GM23338 (cell line): Measurements from ENCODE around the gene ARHGAP19. TPM values are rescaled to one million over a fixed set of nuclear protein-coding genes. Genes with fewer than 3 reads are reported as not detected.
"Not testable (repeated sequence)": the region's sequence is repeated elsewhere in the genome, so short reads cannot be mapped to it uniquely, and the experiment has no call there.

Experiments used
- ATAC-seq: fragments of 200-7000 bp; cut with Tn5 transposase; 3 replicates; pipeline ENCODE4 v1.9.1; 2020
- DNase-seq: peaks from one replicate; pipeline ENCODE4 v3.0.0-alpha.2; 2015; ENCODE audit warnings: low spot score
- H2AFZ ChIP-seq: fragments of 200-600 bp; sonication (generic); 2 replicates; pipeline ENCODE4 v1.8.0; 2016; ENCODE audit warnings: antibody characterized with exemption, mild to moderate bottlenecking, moderate library complexity
- H3F3A ChIP-seq: fragments of 200-600 bp; sonication (generic); replicated peaks from 2 replicates; pipeline ENCODE4 v1.8.0; 2017; ENCODE audit warnings: antibody characterized with exemption, mixed run types, low read depth
- H3K27ac ChIP-seq: fragments of 200-600 bp; sonication (generic); 2 replicates; pipeline ENCODE4 v1.6.1; 2016; ENCODE audit warnings: low read depth
- H3K27me3 ChIP-seq: fragments of 200-600 bp; sonication (generic); 2 replicates; pipeline ENCODE4 v1.8.0; 2016; ENCODE audit warnings: mild to moderate bottlenecking, mixed run types, moderate library complexity; ENCODE audit not compliant: insufficient read depth
- H3K36me3 ChIP-seq: fragments of 200-600 bp; sonication (generic); 2 replicates; pipeline ENCODE4 v1.8.0; 2016; ENCODE audit warnings: mild to moderate bottlenecking; ENCODE audit not compliant: insufficient read depth
- H3K4me1 ChIP-seq: fragments of 200-600 bp; sonication (generic); 2 replicates; pipeline ENCODE4 v1.8.0; 2016; ENCODE audit warnings: mild to moderate bottlenecking, moderate library complexity; ENCODE audit not compliant: insufficient read depth
- H3K4me2 ChIP-seq: fragments of 200-600 bp; sonication (generic); 2 replicates; pipeline ENCODE4 v1.7.1; 2017; ENCODE audit warnings: mixed run types
- H3K4me3 ChIP-seq: fragments of 200-600 bp; sonication (generic); 2 replicates; pipeline ENCODE4 v1.6.1; 2016; ENCODE audit warnings: mixed run types
- H3K79me2 ChIP-seq: fragments of 200-600 bp; sonication (generic); replicated peaks from 2 replicates; pipeline ENCODE4 v1.8.0; 2017; ENCODE audit warnings: mild to moderate bottlenecking; ENCODE audit not compliant: insufficient read depth
- H3K9me2 ChIP-seq: fragments of 200-600 bp; sonication (generic); 2 replicates; pipeline ENCODE4 v1.8.0; 2017; ENCODE audit not compliant: insufficient read depth
- H4K20me1 ChIP-seq: fragments of 200-600 bp; sonication (generic); replicated peaks from 2 replicates; pipeline ENCODE4 v1.8.0; 2017; ENCODE audit warnings: mild to moderate bottlenecking; ENCODE audit not compliant: insufficient read depth
- H3K27ac Mint-ChIP-seq: 2 replicates; pipeline ENCODE4 v1.8.0; 2020; ENCODE audit warnings: inconsistent platforms, mild to moderate bottlenecking, moderate library complexity, mixed read lengths
- H3K27me3 Mint-ChIP-seq: 3 replicates; pipeline ENCODE4 v1.8.0; 2022; ENCODE audit warnings: low read depth, mild to moderate bottlenecking, moderate library complexity, mixed read lengths, inconsistent platforms; ENCODE audit not compliant: insufficient read depth, poor library complexity
- H3K36me3 Mint-ChIP-seq: 3 replicates; pipeline ENCODE4 v1.8.0; 2021; ENCODE audit warnings: low read depth, mild to moderate bottlenecking, inconsistent platforms, moderate library complexity, mixed read lengths
- H3K4me1 Mint-ChIP-seq: 3 replicates; pipeline ENCODE4 v1.8.0; 2020; ENCODE audit warnings: mild to moderate bottlenecking, inconsistent platforms, mixed read lengths
- H3K4me3 Mint-ChIP-seq: 3 replicates; pipeline ENCODE4 v1.8.0; 2021; ENCODE audit warnings: moderate library complexity, mild to moderate bottlenecking, inconsistent platforms, mixed read lengths
- H3K9me3 Mint-ChIP-seq: 3 replicates; pipeline ENCODE4 v1.8.0; 2020; ENCODE audit warnings: moderate library complexity, mild to moderate bottlenecking, inconsistent platforms, mixed read lengths
- CTCF ChIP-seq, 2 experiments: fragments of 200-600 bp in 1 of 2; sonication (generic) in 1 of 2; conservative IDR thresholded peaks; 2 replicates each; pipeline versions ENCODE4 v1.5.1 to v1.6.1; 2016 to 2017; ENCODE audit warnings: antibody characterized with exemption in 2 of 2, low read depth in 2 of 2, mild to moderate bottlenecking in 2 of 2, moderate library complexity in 1 of 2
- ETS1 ChIP-seq: IDR thresholded peaks from 2 replicates; pipeline ENCODE4 v1.6.1; 2016; ENCODE audit warnings: antibody characterized with exemption
- EZH2 ChIP-seq: fragments of 200-600 bp; sonication (generic); IDR thresholded peaks from one replicate; pipeline ENCODE4 v1.8.0; 2017; ENCODE audit warnings: antibody characterized with exemption, mild to moderate bottlenecking, low read depth; ENCODE audit not compliant: unreplicated experiment
- EZH2phosphoT487 ChIP-seq: fragments of 200-600 bp; sonication (generic); IDR thresholded peaks from one replicate; pipeline ENCODE4 v1.8.1; 2018; ENCODE audit warnings: antibody characterized with exemption; ENCODE audit not compliant: unreplicated experiment
- JUNB ChIP-seq: IDR thresholded peaks from one replicate; pipeline ENCODE4 v1.6.1; 2016; ENCODE audit warnings: antibody characterized with exemption; ENCODE audit not compliant: unreplicated experiment
- NANOG ChIP-seq: IDR thresholded peaks from 2 replicates; pipeline ENCODE4 v1.6.1; 2016; ENCODE audit warnings: antibody characterized with exemption, borderline replicate concordance
- POLR2AphosphoS5 ChIP-seq: IDR thresholded peaks from 2 replicates; pipeline ENCODE4 v1.6.1; 2016; ENCODE audit warnings: antibody characterized with exemption, low read depth
- REST ChIP-seq: IDR thresholded peaks from one replicate; pipeline ENCODE4 v1.6.1; 2018; ENCODE audit warnings: antibody characterized with exemption; ENCODE audit not compliant: unreplicated experiment
- STAT1 ChIP-seq: IDR thresholded peaks from one replicate; pipeline ENCODE4 v1.6.1; 2016; ENCODE audit warnings: antibody characterized with exemption; ENCODE audit not compliant: unreplicated experiment
- ZNF114 ChIP-seq: fragments of 250-450 bp; sonication (Bioruptor Pico); IDR thresholded peaks from 2 replicates; pipeline ENCODE4 v1.5.0; 2020; ENCODE audit warnings: mild to moderate bottlenecking, moderate library complexity
- ZNF331 ChIP-seq: fragments of 250-450 bp; sonication (Bioruptor Pico); IDR thresholded peaks from 2 replicates; pipeline ENCODE4 v1.5.0; 2020; ENCODE audit warnings: low read depth, mild to moderate bottlenecking, moderate library complexity
- polyA plus RNA-seq: library from polyadenylated mRNA; unstranded; fragments of >200 nt; fragmentation: Nextera tagmentation; extraction: Ambion mirVana; gene quantifications from 2 replicates; pipeline ENCODE4 v1.2.1, GENCODE V29; 2016
- total RNA-seq: library from RNA; depleted of rRNA; stranded (reverse); fragments of >200 nt; shearing (Covaris generic); gene quantifications from 2 replicates; pipeline ENCODE4 v1.2.3, GENCODE V29; 2014

Gene ARHGAP19
- total and polyA plus RNA-seq, 2 experiments from 2014 or later = 11.5 to 38.8 TPM

GRCh38 chr10:97290576-97291356 is 1.7 kb downstream of the ARHGAP19 start:
- Histone ChIP-seq H3K79me2 (peaks cover 47% of the 10 kb centered on the region), H3K4me3 (peak overlapping the region; percentile 77; the same call in 1 of the 2 replicates), H3K27ac (peak overlapping the region; percentile 51; the same call in 1 of the 2 replicates), H3F3A (peaks cover 11% of the 10 kb centered on the region), H3K4me2 (peak overlapping the region; percentile 85)
- H3K27me3 Mint-ChIP-seq, H3K9me3 Mint-ChIP-seq, ATAC-seq, H3K27me3 ChIP-seq, H2AFZ ChIP-seq, H4K20me1 ChIP-seq, H3K4me1 ChIP-seq, H3K36me3 ChIP-seq, H3K9me2 ChIP-seq: not testable (repeated sequence)
- peak overlapping the region; percentile 59; the same call in 1 of the 2 replicates for H3K27ac Mint-ChIP-seq
- H3K4me3 Mint-ChIP-seq = peak overlapping the region; percentile 91; the same call in 2 of the 3 replicates
- H3K36me3 Mint-ChIP-seq = peaks cover 16% of the 10 kb centered on the region
- peak; percentile 17 for DNase-seq
- peaks cover 17% of the 10 kb centered on the region for H3K4me1 Mint-ChIP-seq
- peak; percentile 23; the same call in 1 of the 2 replicates for TF ChIP-seq POLR2AphosphoS5

- not testable (repeated sequence) for H3K9me2 ChIP-seq, H3K27ac Mint-ChIP-seq, H3K4me1 ChIP-seq
Observed at GRCh38 chr10:97290076-97290475, 2.4 kb downstream of the ARHGAP19 start.

GRCh38 chr10:97280783-97281182 is 11.7 kb downstream of the ARHGAP19 start:
- TF ChIP-seq EZH2 = no peak
- TF ChIP-seq JUNB = no peak
- TF ChIP-seq REST = no peak
- TF ChIP-seq EZH2phosphoT487 = no peak
- TF ChIP-seq POLR2AphosphoS5 = no peak
- TF ChIP-seq NANOG = no peak
- no peak for TF ChIP-seq ETS1
- TF ChIP-seq CTCF (conservative IDR thresholded peaks at IDR 0.05; ENCODE audit: low read depth in 2 of 2) = no peak
- TF ChIP-seq ZNF114 (CRISPR knock-in tag) = no peak
- TF ChIP-seq ZNF331 (CRISPR knock-in tag) = no peak
- TF ChIP-seq STAT1 = no peak
- Mint-ChIP-seq H3K27ac (no peak overlapping the region), H3K4me1 (no peaks in the 10 kb centered on the region; the same call in 2 of the 3 replicates), H3K27me3 (no peaks in the 10 kb centered on the region), H3K4me3 (no peak overlapping the region), H3K36me3 (no peaks in the 10 kb centered on the region; the same call in 2 of the 3 replicates), H3K9me3 (no peaks in the 10 kb centered on the region)
- Histone ChIP-seq H3K4me2 (no peak overlapping the region), H3K36me3 (no peaks in the 10 kb centered on the region), H3K27ac (no peak overlapping the region), H3K79me2 (peaks cover 45% of the 10 kb centered on the region), H3K4me1 (no peaks in the 10 kb centered on the region), H4K20me1 (0 out of 2 replicates have a peak, but pooled peaks cover 4% of the 10 kb centered on the region), H3K4me3 (no peak overlapping the region), H3F3A (0 out of 2 replicates have a peak, but pooled peaks cover 3% of the 10 kb centered on the region), H3K27me3 (no peaks in the 10 kb centered on the region), H3K9me2 (no peaks in the 10 kb centered on the region), H2AFZ (no peak overlapping the region)
- DNase-seq (no peak), ATAC-seq (no peak)

More at GRCh38 chr10:97290076-97290475, 2.4 kb downstream of the ARHGAP19 start:
- not testable (repeated sequence) for H3K27me3 ChIP-seq, H3K36me3 ChIP-seq, H3K4me3 Mint-ChIP-seq, H4K20me1 ChIP-seq, H3K4me2 ChIP-seq, ATAC-seq, DNase-seq, H3K4me3 ChIP-seq, H3K27me3 Mint-ChIP-seq, H2AFZ ChIP-seq, H3K9me3 Mint-ChIP-seq
- H3K36me3 Mint-ChIP-seq = peaks cover 16% of the 10 kb centered on the region
- peaks cover 17% of the 10 kb centered on the region for H3K4me1 Mint-ChIP-seq
- Histone ChIP-seq H3K27ac (0 out of 2 replicates have a peak overlapping the region, but pooled peaks have one; percentile 51), H3K79me2 (peaks cover 47% of the 10 kb centered on the region), H3F3A (peaks cover 11% of the 10 kb centered on the region)
